ENCODE data around the gene CLDN16.

The CLDN16 gene

DNA sequence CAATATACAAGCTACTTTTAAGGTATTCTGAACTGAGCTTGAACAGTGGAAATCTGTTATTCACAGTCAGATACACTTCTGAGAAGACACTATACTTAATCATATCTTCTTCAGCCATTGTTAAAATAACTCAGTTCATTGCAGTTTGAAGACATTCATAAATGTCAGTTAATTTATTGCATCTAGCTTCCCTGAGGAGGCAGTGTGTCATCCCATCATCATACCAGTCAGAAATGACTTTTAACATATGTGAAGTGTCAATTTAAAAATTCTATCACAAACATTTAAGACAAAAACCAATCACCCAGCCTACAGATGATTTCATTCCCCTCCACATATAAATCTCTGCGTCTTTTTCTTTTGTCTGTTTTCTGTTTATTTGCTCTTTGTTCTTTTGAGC lies 54.3 kb downstream of the CLDN16 start:
- DNase-seq (ENCODE audit: low spot score) = no peak

- DNase-seq (ENCODE audit: low spot score) = no peak
These were observed 55.3 kb downstream of the CLDN16 start for GRCh38 chr3:190443257-190443656.

- DNase-seq (ENCODE audit: low spot score) = no peak
These were observed 56.0 kb downstream of the CLDN16 start for GRCh38 chr3:190444006-190444405.

- DNase-seq (ENCODE audit: low spot score) = no peak
These were observed 56.7 kb downstream of the CLDN16 start for GRCh38 chr3:190444576-190445145.

DNA sequence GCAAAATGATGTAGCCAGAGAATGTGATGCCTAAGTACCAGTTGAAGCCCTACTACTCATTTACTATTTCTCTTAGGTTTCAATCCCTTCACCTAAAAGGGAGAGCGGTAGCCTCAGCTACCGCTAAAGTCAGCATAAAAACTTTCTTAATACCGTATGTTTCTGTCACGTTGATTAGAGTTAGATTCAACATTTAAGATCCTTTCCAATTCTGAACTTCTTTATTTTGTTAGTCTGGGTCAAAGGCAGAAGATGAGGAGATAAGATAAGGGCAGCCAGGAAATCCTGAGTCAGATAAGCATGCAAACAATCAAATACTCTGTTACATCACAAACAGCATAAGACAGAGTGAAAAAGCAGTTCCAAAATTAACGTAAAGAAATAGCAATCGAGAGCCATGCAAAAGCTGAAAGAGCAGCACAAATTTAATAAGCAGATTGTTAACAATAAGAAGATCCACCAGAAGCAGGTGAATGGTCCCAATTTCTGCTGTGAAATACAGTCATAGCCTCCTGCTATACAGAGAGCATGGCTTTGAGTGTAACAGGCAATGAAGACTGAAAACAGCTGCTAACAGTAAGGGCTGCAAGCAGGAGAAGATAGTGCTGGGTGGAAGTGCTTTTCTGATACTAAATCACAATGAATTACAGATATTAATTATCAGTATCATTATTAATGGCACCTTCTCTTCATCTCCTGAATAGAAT lies 58.8 kb downstream of the CLDN16 start:
- DNase-seq (ENCODE audit: low spot score) = no peak

DNA sequence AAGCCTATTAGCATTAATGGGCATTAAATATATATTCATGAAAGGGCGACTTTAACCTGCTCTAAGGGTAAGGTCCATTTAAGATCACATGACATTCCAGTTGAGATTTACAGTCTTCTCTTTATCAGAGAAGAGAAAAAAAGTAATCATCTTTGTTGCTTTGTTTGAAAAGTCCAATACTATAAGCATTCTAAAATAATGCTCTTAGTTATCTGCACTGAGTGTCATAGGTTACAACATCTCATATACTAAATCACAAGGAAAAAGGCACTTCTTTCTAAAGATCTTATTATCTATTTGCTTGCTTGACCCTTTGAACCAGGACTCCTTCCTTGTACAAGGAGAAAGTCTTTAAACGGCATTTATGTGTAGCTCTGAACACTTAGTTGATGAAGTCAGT lies 60.3 kb downstream of the CLDN16 start:
- DNase-seq (ENCODE audit: low spot score) = no peak

- no peak for DNase-seq (ENCODE audit: low spot score)
These were observed 61.8 kb downstream of the CLDN16 start, which contains the start of gene TMEM207 for GRCh38 chr3:190449801-190450200. Gene TMEM207, minus strand, starts transcription at chr3:190449901. Its CDS starts 92 bp downstream, at chr3:190449809.

DNA sequence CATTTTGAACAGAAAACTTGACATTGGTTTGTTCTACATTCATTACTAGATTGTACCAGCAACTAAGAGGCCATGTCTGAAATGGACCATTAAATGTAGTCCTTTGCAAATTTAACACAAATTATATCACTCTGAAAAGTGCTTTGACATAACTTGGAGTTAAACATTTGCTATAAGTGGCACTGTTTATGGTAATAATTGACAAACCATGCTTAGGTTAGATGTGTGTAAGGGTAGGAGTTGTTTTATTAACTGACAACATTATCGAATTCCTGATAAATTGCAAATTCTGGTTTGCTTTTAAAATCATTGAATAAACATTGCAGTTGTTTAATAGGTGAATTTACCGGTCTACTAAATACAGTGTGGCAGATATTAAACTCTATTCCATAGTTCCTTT lies 67.9 kb downstream of the CLDN16 start:
- DNase-seq (ENCODE audit: low spot score) = no peak

GRCh38 chr3:190456770-190457169 lies 68.8 kb downstream of the CLDN16 start:
- DNase-seq (ENCODE audit: low spot score) = no peak

DNA sequence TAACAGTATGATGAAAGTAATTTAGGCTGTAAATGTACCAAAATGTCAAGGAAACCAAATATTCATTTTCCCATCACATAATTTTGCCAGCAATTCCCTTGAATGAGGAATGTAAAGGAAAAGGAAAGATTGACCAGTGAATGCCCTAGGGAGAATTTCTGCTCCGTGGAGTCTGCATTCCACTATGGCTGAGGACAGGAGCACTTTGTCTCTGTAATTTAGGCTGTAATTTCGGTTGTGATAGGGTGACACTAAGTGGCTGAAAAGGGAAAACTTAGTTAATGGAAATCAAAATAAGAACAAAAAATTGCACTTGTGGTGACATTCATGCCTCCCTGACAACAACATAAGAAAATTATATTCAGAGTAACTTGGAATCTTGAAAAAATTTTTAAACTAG lies 70.1 kb downstream of the CLDN16 start:
- DNase-seq (ENCODE audit: low spot score) = no peak

Data from AG08395 (cell line).